Small intestine (tissue), 7 donors: ENCODE results near the gene NEK6. TPM values are rescaled to one million over a fixed set of nuclear protein-coding genes. Genes with fewer than 3 reads are reported as not detected.
A peak's percentile ranks its signal among the peaks of the same experiment; 100 is the strongest.

ENCODE experiments used
- DNase-seq, 2 donors: peaks; one replicate each; pipeline versions ENCODE4 v3.0.0 to v3.0.0-alpha.2; 2013
- FAIRE-seq: peaks from 2 replicates; lab custom pipeline; 2012; peaks lifted over from hg19 to GRCh38; lab: Jason Lieb, UNC
- H3K27ac ChIP-seq, 3 donors: one replicate each; pipeline ENCODE4 v1.5.1; 2013; ENCODE audit warnings: low read length in 2 of 3, mild to moderate bottlenecking in 2 of 3, control low read depth in 1 of 3, inconsistent platforms in 1 of 3, low read depth in 1 of 3, moderate library complexity in 1 of 3
- H3K27me3 ChIP-seq, 3 donors: one replicate each; pipeline ENCODE4 v1.6.1; 2013; ENCODE audit warnings: low read length in 3 of 3, inconsistent platforms in 1 of 3; ENCODE audit not compliant: control insufficient read depth in 3 of 3, insufficient read depth in 3 of 3
- H3K36me3 ChIP-seq, 3 donors: one replicate each; pipeline ENCODE4 v1.6.1; 2013; ENCODE audit warnings: low read length in 3 of 3, inconsistent platforms in 1 of 3, low read depth in 1 of 3, mild to moderate bottlenecking in 1 of 3, moderate library complexity in 1 of 3; ENCODE audit not compliant: control insufficient read depth in 3 of 3, insufficient read depth in 2 of 3
- H3K4me1 ChIP-seq, 3 donors: one replicate each; pipeline ENCODE4 v1.6.1; 2013; ENCODE audit warnings: low read length in 2 of 3, inconsistent platforms in 1 of 3, low read depth in 1 of 3, mild to moderate bottlenecking in 1 of 3, moderate library complexity in 1 of 3; ENCODE audit not compliant: control insufficient read depth in 3 of 3, insufficient read depth in 2 of 3
- H3K4me3 ChIP-seq, 3 donors: one replicate each; pipeline ENCODE4 v1.5.1; 2013; ENCODE audit warnings: low read length in 3 of 3, control low read depth in 1 of 3, inconsistent platforms in 1 of 3, low read depth in 1 of 3, mild to moderate bottlenecking in 1 of 3, moderate library complexity in 1 of 3
- H3K9me3 ChIP-seq, 2 donors: one replicate each; pipeline ENCODE4 v1.6.1; 2013; ENCODE audit warnings: low read depth in 1 of 2, low read length in 1 of 2; ENCODE audit not compliant: control insufficient read depth in 2 of 2, insufficient read depth in 1 of 2
- WGBS, 3 donors: extraction: QIAGEN DNeasy Blood & Tissue Kit; methylation state at CpG; one replicate each; pipeline ENCODE4 v1.1.7; 2013; 5-methylcytosine and 5-hydroxymethylcytosine counted together
- polyA plus RNA-seq, 4 donors: library from polyadenylated mRNA; stranded (reverse) in 3 of 4; unstranded in 1 of 4; fragments of 200-250 nt in 3 of 4; fragments of 120-200 nt in 1 of 4; gene quantifications; one replicate each; pipeline versions ENCODE4 v1.2.1 to v1.2.3, GENCODE V29; 2013
- donor health status: healthy with polysubstance abuse.
- donor health status: control.
- donor health status: control.
- donor health status: Bipolar disorder and iron deficiency.
- donor health status: healthy.

The NEK6 gene
- polyA plus RNA-seq, 4 donors, result 9.7 to 31.2 (median 23.6) TPM

GRCh38 chr9:124342776-124343485, 85.2 kb downstream of the NEK6 start:
- no peak for FAIRE-seq
- H3K36me3 ChIP-seq, result peaks cover 0 to 89% (median 10%) of the 10 kb centered on the region in 3 donors
- 63 to 82% (median 75%) methylated on average over 26 of the region's 26 CpGs for WGBS, 3 donors

DNA sequence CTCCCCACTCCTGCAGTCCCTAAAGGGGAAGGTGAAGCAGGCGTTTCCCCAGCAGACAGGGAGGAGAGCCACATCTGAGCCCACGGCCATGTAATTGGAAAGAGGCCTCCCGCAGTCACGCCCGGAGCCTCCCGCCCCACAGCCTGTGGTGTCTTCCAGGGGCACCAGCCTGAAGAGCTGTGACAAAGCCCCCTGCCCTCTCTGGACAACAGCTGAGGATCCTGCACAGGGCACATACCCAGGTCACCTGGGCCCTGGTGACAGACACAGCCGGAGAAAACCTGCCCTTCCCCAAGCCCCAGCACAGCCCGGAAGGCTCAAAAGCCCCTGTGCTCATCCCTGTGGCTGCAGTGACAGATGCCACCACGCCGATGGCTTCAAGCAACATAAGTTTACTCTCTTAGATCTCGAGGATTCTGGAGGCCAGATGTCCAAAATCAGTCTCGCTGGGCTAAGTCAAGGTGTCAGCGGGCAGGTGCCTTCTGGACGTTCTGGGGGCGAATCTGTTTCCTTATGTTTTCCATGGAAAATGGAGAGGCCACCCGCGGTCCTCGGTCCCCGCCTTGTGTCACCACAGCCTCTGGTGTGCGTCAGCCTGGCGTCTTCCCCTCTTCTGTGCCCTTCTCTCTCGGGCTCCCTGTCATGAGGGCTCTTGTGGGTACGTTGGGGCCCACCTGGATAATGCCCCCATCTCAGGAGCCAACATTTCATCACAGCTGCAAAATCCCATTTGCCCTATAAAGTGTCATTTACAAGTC, 86.0 kb downstream of the NEK6 start:
- DNase-seq (no peak), FAIRE-seq (no peak)
- WGBS, 3 donors, result 86 to 92% (median 91%) methylated on average over 23 of the region's 23 CpGs
- no peaks in the 10 kb centered on the region for H3K9me3 ChIP-seq
- peaks cover 3 to 91% (median 15%) of the 10 kb centered on the region in 3 donors for H3K36me3 ChIP-seq
- no peak overlapping the region for H3K4me3 ChIP-seq
- H3K27ac ChIP-seq, result no peak overlapping the region
- H3K4me1 ChIP-seq, result no peaks in the 10 kb centered on the region
- H3K27me3 ChIP-seq, result no peaks in the 10 kb centered on the region

More at GRCh38 chr9:124342776-124343485, 85.2 kb downstream of the NEK6 start:
- Histone ChIP-seq H3K27me3 (no peaks in the 10 kb centered on the region), H3K4me1 (no peaks in the 10 kb centered on the region), H3K4me3 (no peak overlapping the region), H3K27ac (peak overlapping the region in 2 of 3 donors; percentile 41 to 42), H3K9me3 (no peaks in the 10 kb centered on the region)
- DNase-seq, result peak in 1 of 2 donors; percentile 31

GRCh38 chr9:124344291-124345050, 86.7 kb downstream of the NEK6 start:
- Histone ChIP-seq H3K27me3 (no peaks in the 10 kb centered on the region), H3K4me3 (no peak overlapping the region), H3K36me3 (peaks cover 5 to 92% (median 17%) of the 10 kb centered on the region in 3 donors), H3K9me3 (no peaks in the 10 kb centered on the region), H3K4me1 (no peaks in the 10 kb centered on the region), H3K27ac (no peak overlapping the region)
- no peak for FAIRE-seq
- 91 to 94% (median 93%) methylated on average over 28 to 29 of the region's 29 CpGs for WGBS, 3 donors
- no peak for DNase-seq

DNA sequence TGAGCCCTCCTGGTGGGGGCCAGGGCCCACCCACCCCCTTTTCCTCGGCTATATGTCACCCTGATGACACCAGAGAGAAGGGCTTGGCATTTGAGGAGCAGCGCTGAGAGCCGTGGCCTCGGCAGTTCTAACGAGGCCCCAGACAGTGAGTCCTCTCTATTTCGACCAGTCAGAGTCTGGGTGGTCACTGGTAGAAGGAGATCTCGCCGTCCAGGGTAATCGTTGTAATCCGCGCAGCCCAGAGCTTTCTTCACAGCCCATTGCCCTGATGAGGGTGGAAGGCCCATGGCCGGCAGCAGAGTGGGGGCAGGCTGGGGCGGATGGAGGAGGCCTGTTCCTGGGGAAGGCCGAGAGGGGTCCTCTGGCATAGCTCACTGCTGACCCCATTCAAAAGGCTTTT, 87.3 kb downstream of the NEK6 start:
- no peak overlapping the region for H3K4me3 ChIP-seq
- no peak overlapping the region for H3K27ac ChIP-seq
- no peaks in the 10 kb centered on the region for H3K27me3 ChIP-seq
- H3K36me3 ChIP-seq, result peaks cover 5 to 92% (median 19%) of the 10 kb centered on the region in 3 donors
- H3K4me1 ChIP-seq, result no peaks in the 10 kb centered on the region
- DNase-seq (no peak), FAIRE-seq (no peak)
- WGBS, 3 donors, result 88 to 89% (median 88%) methylated on average over 14 of the region's 14 CpGs
- H3K9me3 ChIP-seq, result no peaks in the 10 kb centered on the region

GRCh38 chr9:124345751-124346281, 88.1 kb downstream of the NEK6 start:
- Histone ChIP-seq H3K9me3 (no peaks in the 10 kb centered on the region), H3K4me1 (no peaks in the 10 kb centered on the region), H3K27ac (no peak overlapping the region), H3K4me3 (no peak overlapping the region), H3K36me3 (peaks cover 9 to 92% (median 25%) of the 10 kb centered on the region in 3 donors), H3K27me3 (no peaks in the 10 kb centered on the region)
- 80 to 87% (median 82%) methylated on average over 9 of the region's 9 CpGs for WGBS, 3 donors
- DNase-seq (no peak), FAIRE-seq (no peak)

DNA sequence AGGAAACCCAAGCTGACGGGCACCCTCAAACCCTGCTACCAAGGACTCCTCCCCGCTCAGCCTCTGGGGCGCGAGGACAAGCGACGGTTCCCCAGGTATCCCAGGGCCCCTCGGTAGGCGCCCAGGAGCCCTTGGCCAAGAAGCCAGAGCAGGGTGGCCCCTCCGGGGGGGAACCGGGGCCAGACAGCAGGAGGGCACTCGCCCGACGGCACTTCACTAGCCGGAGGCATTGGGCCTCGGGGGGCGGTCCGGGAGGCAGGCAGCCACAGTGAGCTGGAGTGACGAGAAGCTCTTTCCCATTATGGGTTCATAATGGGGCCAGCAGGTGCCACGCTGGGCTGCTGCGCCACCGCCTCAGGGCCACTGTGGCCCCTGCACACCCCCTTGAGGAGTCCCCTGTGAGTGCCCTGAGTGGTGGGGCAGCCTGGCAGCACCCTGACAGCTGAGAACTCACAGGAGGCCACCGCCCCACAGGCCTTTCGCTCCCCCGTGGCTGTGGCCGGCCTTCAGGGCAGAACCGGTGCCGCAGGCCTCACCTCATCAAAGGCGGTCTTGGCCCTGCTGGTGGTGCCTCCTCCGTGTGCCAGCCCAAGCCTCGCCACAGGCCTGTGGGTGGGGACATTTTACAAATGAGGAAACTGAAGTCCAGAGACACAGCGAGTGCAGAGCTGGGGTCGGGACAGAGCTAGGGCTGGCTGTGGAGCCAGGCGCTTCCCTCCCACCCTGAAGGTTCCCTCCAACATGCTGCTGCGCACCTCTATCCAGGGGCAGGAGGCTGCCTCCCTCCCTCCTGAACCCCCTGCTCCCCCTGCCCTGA, 88.8 kb downstream of the NEK6 start:
- peaks cover 15 to 92% (median 32%) of the 10 kb centered on the region in 3 donors for H3K36me3 ChIP-seq
- 89 to 90% (median 89%) methylated on average over 29 to 34 of the region's 34 CpGs for WGBS, 3 donors
- no peaks in the 10 kb centered on the region for H3K4me1 ChIP-seq
- H3K4me3 ChIP-seq, result no peak overlapping the region
- H3K27me3 ChIP-seq, result no peaks in the 10 kb centered on the region
- no peak for FAIRE-seq
- no peak overlapping the region for H3K27ac ChIP-seq
- H3K9me3 ChIP-seq, result no peaks in the 10 kb centered on the region
- DNase-seq, result no peak

- DNase-seq, result no peak
- no peak for FAIRE-seq
These were observed 89.6 kb downstream of the NEK6 start for GRCh38 chr9:124347206-124347967.

More at GRCh38 chr9:124347206-124347967, 89.6 kb downstream of the NEK6 start:
- Histone ChIP-seq H3K4me1 (no peaks in the 10 kb centered on the region), H3K36me3 (peaks cover 16 to 89% (median 34%) of the 10 kb centered on the region in 3 donors), H3K27ac (no peak overlapping the region), H3K27me3 (no peaks in the 10 kb centered on the region), H3K9me3 (no peaks in the 10 kb centered on the region), H3K4me3 (no peak overlapping the region)
- WGBS, 3 donors, result 91 to 93% (median 91%) methylated on average over 26 of the region's 26 CpGs
